Thymus (tissue), 11 donors: ENCODE measurements around the gene CCDC200. TPM values are rescaled to one million over a fixed set of nuclear protein-coding genes. Genes with fewer than 3 reads are reported as not detected.
"Not testable (repeated sequence)": the region's sequence is repeated elsewhere in the genome, so short reads cannot be mapped to it uniquely, and the experiment has no call there.

ENCODE experiments used
- DNase-seq, 9 donors: peaks; one replicate each; pipeline ENCODE4 v3.0.0-alpha.2; 2013; ENCODE audit warnings: low spot score in 9 of 9, low read depth in 6 of 9, missing footprints in 1 of 9
- H3K27ac ChIP-seq, 2 donors: one replicate each; pipeline ENCODE4 v1.5.1; 2013; ENCODE audit warnings: control low read depth in 1 of 2, low read depth in 1 of 2, low read length in 1 of 2, mild to moderate bottlenecking in 1 of 2, moderate library complexity in 1 of 2
- H3K27me3 ChIP-seq, 2 donors: one replicate each; pipeline ENCODE4 v1.5.1; 2013; ENCODE audit warnings: low read length in 1 of 2; ENCODE audit not compliant: control insufficient read depth in 2 of 2, insufficient read depth in 1 of 2
- H3K36me3 ChIP-seq, 2 donors: one replicate each; pipeline ENCODE4 v1.5.1; 2013; ENCODE audit warnings: low read length in 1 of 2, mild to moderate bottlenecking in 1 of 2, moderate library complexity in 1 of 2; ENCODE audit not compliant: control insufficient read depth in 2 of 2, insufficient read depth in 2 of 2
- H3K4me1 ChIP-seq, 2 donors: one replicate each; pipeline ENCODE4 v1.5.1; 2013; ENCODE audit warnings: low read length in 2 of 2; ENCODE audit not compliant: control insufficient read depth in 2 of 2, insufficient read depth in 2 of 2
- H3K4me3 ChIP-seq, 2 donors: one replicate each; pipeline ENCODE4 v1.5.1; 2013; ENCODE audit warnings: low read length in 2 of 2, control low read depth in 1 of 2, mild to moderate bottlenecking in 1 of 2
- H3K9me3 ChIP-seq, 2 donors: one replicate each; pipeline ENCODE4 v1.5.1; 2013; ENCODE audit warnings: low read length in 1 of 2, mild to moderate bottlenecking in 1 of 2; ENCODE audit not compliant: control insufficient read depth in 2 of 2, insufficient read depth in 1 of 2
- WGBS: extraction: QIAGEN DNeasy Blood & Tissue Kit; methylation state at CpG from one replicate; pipeline ENCODE4 v1.1.7; 2013; 5-methylcytosine and 5-hydroxymethylcytosine counted together
- polyA plus RNA-seq: library from polyadenylated mRNA; stranded (reverse); fragments of 200-250 nt; gene quantifications from one replicate; pipeline ENCODE4 v1.2.3, GENCODE V29; 2013
- total RNA-seq: library from RNA; stranded (reverse); fragments of 120-200 nt; gene quantifications from one replicate; pipeline ENCODE4 v1.2.4, GENCODE V29; 2013
- donor health status: healthy.

Gene CCDC200
- total and polyA plus RNA-seq, 2 donors = 0.39 TPM; not detected in 1

DNA sequence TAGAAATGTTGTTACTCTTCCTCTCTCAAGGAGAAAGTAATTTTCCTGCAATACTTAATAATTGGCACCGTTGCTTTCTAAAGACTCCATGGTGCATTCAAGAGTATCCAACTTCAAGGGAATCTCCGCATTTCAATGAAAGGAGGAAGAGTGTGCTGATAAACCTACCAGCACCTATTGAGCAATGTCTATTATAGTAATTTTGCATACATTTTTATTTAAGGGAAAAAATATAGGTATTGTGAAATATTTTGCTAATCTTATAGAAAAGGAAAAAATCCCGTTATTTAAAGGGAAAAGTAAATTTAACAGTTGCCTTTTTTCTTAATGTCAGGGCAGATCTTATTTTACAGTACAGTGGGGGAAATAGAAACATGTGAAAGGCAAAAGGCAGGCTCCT, 17.8 kb downstream of the CCDC200 start:
- Histone ChIP-seq H3K27ac (peak overlapping the region in 1 of 2 donors; percentile 63), H3K9me3 (no peaks in the 10 kb centered on the region), H3K4me1 (peaks cover 21 to 26% of the 10 kb centered on the region in 2 donors), H3K4me3 (no peak overlapping the region), H3K27me3 (no peaks in the 10 kb centered on the region), H3K36me3 (peaks cover 25 to 29% of the 10 kb centered on the region in 2 donors)
- 78% methylated on average over 3 of the region's 3 CpGs for WGBS
- DNase-seq = no peak

- not testable (repeated sequence) for H3K27ac ChIP-seq, H3K9me3 ChIP-seq, H3K4me3 ChIP-seq, H3K4me1 ChIP-seq, H3K27me3 ChIP-seq, DNase-seq
- 97% methylated on average over 3 of the region's 3 CpGs for whole genome bisulfite sequencing
- H3K36me3 ChIP-seq = peaks cover 75 to 76% of the 10 kb centered on the region in 2 donors
These were observed 25.4 kb downstream of the CCDC200 start for GRCh38 chr17:43203013-43203412.

DNA sequence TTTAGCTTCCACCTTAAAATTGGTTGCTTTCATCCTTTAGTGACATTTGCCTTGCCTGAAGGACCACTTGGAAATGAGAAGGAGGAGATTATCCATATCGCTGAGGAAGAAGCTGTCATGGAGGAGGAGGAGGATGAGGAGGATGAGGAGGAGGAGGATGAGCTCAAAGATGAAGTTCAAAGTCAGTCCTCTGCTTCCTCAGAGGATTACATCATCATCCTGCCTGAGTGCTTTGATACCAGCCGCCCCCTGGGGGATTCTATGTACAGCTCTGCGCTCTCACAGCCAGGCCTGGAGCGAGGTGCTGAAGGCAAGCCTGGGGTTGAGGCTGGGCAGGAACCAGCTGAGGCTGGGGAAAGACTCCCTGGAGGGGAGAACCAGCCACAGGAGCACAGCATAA, 28.3 kb downstream of the CCDC200 start:
- Histone ChIP-seq H3K4me1 (no peaks in the 10 kb centered on the region), H3K4me3 (no peak overlapping the region), H3K27me3 (no peaks in the 10 kb centered on the region), H3K27ac (no peak overlapping the region), H3K36me3 (peaks cover 83 to 86% of the 10 kb centered on the region in 2 donors), H3K9me3 (no peaks in the 10 kb centered on the region)
- no peak for DNase-seq
- WGBS = 96% methylated on average over 4 of the region's 4 CpGs

DNA sequence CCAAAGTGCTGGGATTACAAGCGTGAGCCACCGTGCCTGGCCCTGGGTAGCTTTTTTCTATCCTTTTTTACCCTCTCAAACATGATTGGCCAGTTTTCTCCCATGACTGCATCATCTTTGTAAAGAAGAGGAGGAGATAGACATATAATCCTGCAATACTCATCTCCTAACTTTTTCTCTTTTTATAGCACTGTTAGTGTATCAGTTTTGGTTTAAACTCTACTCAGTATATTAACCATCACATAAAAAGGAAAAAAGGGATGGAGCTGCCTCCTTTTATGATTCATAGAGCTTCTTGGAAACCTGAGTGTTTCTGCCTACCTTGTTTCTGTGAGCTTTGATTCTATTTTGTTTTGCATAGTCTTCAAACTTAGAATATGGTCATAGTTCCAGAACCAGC, 28.8 kb downstream of the CCDC200 start:
- no peaks in the 10 kb centered on the region for H3K4me1 ChIP-seq
- WGBS = 95% methylated on average over 2 of the region's 2 CpGs
- H3K4me3 ChIP-seq = no peak overlapping the region
- no peak for DNase-seq
- H3K27ac ChIP-seq = no peak overlapping the region
- peaks cover 84 to 88% of the 10 kb centered on the region in 2 donors for H3K36me3 ChIP-seq
- no peaks in the 10 kb centered on the region for H3K27me3 ChIP-seq
- no peaks in the 10 kb centered on the region for H3K9me3 ChIP-seq

DNA sequence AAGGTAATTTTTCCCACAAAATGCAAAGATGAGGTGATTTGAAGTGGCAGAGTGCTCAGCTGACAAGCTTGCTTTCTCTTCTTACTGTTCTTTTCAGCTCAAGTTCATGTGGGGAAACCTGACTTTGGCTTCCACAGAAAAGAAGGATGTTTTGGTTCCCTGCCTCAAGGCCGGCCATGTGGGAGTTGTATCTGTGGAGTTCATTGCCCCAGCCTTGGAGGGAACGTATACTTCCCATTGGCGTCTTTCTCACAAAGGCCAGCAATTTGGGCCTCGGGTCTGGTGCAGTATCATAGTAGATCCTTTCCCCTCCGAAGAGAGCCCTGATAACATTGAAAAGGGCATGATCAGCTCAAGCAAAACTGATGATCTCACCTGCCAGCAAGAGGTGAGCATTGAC, 35.2 kb downstream of the CCDC200 start:
- H3K27ac ChIP-seq = no peak overlapping the region
- no peaks in the 10 kb centered on the region for H3K27me3 ChIP-seq
- H3K4me3 ChIP-seq = no peak overlapping the region
- WGBS = 97% methylated on average over 5 of the region's 5 CpGs
- no peaks in the 10 kb centered on the region for H3K4me1 ChIP-seq
- DNase-seq = no peak
- peaks cover 81 to 83% of the 10 kb centered on the region in 2 donors for H3K36me3 ChIP-seq
- H3K9me3 ChIP-seq = no peaks in the 10 kb centered on the region

DNA sequence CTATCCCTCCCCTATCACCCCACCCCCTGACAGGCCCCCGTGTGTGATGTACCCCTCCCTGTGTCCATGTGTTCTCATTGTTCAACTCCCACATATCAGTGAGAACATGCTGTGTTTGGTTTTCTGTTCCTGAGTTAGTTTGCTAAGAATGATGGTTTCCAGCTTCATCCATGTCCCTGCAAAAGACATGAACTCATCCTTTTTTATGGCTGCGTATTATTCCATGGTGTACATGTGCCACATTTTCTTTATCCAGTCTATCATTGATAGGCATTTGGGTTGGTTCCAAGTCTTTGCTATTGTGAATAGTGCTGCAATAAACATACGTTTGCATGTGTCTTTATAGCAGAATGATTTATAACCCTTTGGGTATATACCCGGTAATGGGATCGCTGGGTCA, 41.8 kb downstream of the CCDC200 start:
- H3K9me3 ChIP-seq, H3K27ac ChIP-seq, H3K4me3 ChIP-seq, H3K4me1 ChIP-seq, H3K27me3 ChIP-seq, DNase-seq: not testable (repeated sequence)
- WGBS = 98% methylated on average over 5 of the region's 5 CpGs
- H3K36me3 ChIP-seq = peaks cover 56 to 58% of the 10 kb centered on the region in 2 donors

- Histone ChIP-seq H3K9me3 (peaks cover 0 to 1% of the 10 kb centered on the region in 2 donors), H3K36me3 (peaks cover 46 to 52% of the 10 kb centered on the region in 2 donors), H3K4me1 (no peaks in the 10 kb centered on the region), H3K27me3 (no peaks in the 10 kb centered on the region), H3K27ac (no peak overlapping the region), H3K4me3 (no peak overlapping the region)
- DNase-seq = no peak
- 99% methylated on average over 3 of the region's 3 CpGs for WGBS
These were observed 44.5 kb downstream of the CCDC200 start for GRCh38 chr17:43183921-43184320.

- no peak overlapping the region for H3K27ac ChIP-seq
- no peaks in the 10 kb centered on the region for H3K27me3 ChIP-seq
- H3K9me3 ChIP-seq = no peaks in the 10 kb centered on the region
- WGBS = 61% methylated on average over 2 of the region's 2 CpGs
- H3K4me3 ChIP-seq = no peak overlapping the region
- peaks cover 30 to 46% of the 10 kb centered on the region in 2 donors for H3K36me3 ChIP-seq
- peak in 2 of 9 donors; percentile 1 to 21 for DNase-seq
- peaks cover 8 to 14% of the 10 kb centered on the region in 2 donors for H3K4me1 ChIP-seq
These were observed 52.3 kb downstream of the CCDC200 start for GRCh38 chr17:43176119-43176570.

DNA sequence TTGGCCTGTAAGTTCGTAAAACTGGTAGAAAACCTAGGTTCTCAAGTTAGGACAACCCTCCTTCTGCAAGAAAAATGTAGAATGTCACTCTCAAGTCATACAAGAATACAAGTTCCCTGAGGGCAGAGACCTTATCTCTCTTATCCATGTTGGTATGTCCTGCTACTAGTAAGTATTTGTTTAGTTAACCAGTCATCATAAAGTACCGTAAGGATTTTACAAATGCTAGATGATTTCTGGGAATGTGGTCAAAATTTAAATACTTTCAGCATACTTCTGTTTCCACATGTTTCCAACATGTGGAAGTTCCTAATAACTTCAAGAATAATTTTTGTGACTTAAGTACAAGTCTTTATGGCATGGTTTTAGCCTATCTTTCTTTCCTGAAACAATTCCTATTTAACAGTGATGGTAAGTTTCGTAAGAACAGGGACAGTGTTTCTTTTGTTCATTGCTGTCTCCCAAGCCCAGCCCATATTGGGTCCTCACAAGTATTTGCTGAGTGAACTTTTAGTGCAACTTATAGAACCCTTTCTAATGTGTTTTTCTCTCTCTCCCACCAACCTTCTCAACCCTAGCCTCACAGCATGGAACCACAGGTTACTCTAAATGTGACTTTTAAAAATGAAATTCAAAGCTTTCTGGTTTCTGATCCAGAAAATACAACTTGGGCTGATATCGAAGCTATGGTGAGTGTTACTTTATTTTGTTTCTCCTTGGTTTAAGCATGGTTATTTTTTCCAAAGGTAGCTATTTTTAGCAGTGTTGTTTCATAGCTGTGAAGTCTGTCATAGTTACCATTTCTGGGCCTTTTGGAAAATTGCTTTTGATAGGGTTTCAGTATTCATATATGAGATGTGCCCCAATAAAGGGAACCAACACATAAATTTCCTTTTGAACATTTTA, 53.0 kb downstream of the CCDC200 start:
- WGBS = 96% methylated on average over 4 of the region's 4 CpGs
- Histone ChIP-seq H3K4me1 (peaks cover 8 to 14% of the 10 kb centered on the region in 2 donors), H3K27me3 (no peaks in the 10 kb centered on the region), H3K27ac (no peak overlapping the region), H3K36me3 (peaks cover 25 to 39% of the 10 kb centered on the region in 2 donors), H3K9me3 (no peaks in the 10 kb centered on the region), H3K4me3 (no peak overlapping the region)
- no peak for DNase-seq
